DMS53 treated with DMSO at 0.1 percent for 48 hours (cell line): ENCODE data around the gene LRP10.
"Not testable (repeated sequence)": the region's sequence is repeated elsewhere in the genome, so short reads cannot be mapped to it uniquely, and the experiment has no call there.

Experiments used
- DNase-seq: peaks from one replicate; lab custom pipeline; 2025; ENCODE audit not compliant: unreplicated experiment; lab: John Stamatoyannopoulos, UW

LRP10 gene

DNA sequence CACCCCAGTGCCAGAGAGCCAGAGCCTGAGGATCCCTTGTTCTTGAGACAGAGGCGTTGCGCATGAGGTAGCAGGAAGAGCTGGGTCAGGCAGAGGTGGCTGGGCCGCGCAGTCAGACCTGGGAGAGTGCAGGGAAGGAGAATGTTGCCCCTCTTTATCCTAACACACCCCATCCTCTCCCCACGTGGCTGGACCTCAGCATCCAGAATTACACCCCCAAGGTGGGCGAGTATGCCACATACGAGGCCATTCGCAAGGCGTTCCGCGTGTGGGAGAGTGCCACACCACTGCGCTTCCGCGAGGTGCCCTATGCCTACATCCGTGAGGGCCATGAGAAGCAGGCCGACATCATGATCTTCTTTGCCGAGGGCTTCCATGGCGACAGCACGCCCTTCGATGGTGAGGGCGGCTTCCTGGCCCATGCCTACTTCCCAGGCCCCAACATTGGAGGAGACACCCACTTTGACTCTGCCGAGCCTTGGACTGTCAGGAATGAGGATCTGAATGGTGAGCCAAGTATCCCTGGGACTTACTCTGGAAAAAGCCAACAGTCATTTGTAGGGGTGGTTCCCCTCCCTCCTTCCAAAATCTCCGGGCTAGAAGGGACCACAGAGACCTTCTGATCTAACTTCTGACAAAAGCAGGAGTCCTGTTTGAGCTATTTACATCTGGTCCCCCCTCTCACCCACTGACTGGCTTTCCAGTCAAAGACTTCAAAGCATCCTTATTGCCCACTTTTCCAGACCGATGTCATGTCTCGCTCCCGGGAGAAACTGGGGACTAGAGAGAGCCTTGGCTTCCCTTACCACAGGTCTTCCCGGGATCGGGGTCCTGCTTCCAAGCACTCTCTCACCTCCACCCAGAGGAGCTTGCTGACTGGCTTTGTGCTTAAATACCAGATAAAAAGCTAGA is 29.1 kb upstream of the LRP10 start:
- DNase-seq, result no peak

DNA sequence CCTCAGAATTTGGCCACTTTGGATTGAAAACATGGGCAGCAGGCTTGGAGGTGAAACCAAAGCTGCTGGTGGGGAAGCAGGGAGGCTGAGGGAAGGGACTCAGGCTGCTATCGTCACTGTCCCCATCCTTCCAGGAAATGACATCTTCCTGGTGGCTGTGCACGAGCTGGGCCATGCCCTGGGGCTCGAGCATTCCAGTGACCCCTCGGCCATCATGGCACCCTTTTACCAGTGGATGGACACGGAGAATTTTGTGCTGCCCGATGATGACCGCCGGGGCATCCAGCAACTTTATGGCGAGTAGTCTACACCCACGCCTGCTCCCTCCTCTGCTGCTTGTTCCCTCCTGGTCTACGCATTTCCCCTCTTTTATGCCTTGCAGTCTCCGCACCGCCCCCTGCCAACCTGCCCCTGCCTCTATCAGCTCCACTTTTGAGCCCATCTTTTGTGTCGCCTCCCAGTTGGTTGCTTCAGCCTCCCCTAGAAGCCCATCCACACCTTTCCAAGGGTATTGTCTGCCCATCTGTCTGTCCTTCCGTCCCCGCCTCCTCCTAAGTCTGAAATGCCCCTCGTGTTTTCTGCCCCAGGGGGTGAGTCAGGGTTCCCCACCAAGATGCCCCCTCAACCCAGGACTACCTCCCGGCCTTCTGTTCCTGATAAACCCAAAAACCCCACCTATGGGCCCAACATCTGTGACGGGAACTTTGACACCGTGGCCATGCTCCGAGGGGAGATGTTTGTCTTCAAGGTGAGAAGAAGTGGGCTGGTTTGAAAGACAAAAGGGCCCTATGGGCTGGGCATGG is 28.2 kb upstream of the LRP10 start:
- no peak for DNase-seq

DNA sequence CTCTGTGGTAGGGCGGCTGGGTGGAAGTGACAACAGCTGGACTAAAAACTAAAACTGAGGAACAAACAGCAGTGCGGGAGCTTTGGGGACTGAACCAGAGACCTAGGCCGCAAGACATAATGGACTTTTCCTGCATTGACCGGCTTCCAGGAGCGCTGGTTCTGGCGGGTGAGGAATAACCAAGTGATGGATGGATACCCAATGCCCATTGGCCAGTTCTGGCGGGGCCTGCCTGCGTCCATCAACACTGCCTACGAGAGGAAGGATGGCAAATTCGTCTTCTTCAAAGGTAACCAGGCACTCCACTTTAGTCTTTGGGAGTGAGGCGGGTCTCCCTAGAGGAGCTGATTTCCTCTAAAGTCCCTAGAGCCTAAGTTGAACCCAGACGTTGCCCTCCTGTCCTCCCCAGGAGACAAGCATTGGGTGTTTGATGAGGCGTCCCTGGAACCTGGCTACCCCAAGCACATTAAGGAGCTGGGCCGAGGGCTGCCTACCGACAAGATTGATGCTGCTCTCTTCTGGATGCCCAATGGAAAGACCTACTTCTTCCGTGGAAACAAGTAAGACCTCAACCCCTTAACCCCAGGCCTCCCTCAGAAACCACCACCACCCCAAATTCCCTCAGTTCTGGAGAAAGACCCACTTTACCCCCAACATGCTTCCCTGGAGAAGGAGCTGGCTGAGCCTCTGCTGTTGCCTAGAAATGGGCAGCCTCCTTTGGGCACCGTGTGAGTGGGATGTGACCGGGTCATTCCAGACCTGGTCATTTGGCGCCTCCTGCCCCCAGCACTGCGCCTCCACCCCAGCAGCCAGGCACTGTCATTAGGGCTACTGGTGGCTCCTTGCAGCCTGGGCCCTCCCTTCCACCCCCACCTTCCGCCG is 27.1 kb upstream of the LRP10 start:
- no peak for DNase-seq

DNA sequence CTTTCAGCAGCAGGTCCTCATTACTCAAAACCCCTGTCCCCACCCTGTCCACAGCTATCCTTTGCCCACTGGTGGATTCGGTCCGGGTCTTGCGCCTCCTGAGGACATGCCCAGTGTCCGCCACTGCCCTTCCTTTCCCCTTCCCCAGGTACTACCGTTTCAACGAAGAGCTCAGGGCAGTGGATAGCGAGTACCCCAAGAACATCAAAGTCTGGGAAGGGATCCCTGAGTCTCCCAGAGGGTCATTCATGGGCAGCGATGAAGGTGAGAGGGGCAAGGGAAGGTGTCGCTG is 26.5 kb upstream of the LRP10 start:
- no peak for DNase-seq

DNA sequence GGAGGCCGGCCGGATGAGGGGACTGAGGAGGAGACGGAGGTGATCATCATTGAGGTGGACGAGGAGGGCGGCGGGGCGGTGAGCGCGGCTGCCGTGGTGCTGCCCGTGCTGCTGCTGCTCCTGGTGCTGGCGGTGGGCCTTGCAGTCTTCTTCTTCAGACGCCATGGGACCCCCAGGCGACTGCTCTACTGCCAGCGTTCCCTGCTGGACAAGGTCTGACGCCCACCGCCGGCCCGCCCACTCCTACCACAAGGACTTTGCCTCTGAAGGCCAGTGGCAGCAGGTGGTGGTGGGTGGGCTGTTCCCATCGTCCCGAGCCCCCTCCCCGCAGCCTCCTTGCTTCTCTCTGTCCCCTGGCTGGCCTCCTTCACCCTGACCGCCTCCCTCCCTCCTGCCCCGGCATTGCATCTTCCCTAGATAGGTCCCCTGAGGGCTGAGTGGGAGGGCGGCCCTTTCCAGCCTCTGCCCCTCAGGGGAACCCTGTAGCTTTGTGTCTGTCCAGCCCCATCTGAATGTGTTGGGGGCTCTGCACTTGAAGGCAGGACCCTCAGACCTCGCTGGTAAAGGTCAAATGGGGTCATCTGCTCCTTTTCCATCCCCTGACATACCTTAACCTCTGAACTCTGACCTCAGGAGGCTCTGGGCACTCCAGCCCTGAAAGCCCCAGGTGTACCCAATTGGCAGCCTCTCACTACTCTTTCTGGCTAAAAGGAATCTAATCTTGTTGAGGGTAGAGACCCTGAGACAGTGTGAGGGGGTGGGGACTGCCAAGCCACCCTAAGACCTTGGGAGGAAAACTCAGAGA is 25.5 kb upstream of the LRP10 start:
- DNase-seq, result no peak

DNA sequence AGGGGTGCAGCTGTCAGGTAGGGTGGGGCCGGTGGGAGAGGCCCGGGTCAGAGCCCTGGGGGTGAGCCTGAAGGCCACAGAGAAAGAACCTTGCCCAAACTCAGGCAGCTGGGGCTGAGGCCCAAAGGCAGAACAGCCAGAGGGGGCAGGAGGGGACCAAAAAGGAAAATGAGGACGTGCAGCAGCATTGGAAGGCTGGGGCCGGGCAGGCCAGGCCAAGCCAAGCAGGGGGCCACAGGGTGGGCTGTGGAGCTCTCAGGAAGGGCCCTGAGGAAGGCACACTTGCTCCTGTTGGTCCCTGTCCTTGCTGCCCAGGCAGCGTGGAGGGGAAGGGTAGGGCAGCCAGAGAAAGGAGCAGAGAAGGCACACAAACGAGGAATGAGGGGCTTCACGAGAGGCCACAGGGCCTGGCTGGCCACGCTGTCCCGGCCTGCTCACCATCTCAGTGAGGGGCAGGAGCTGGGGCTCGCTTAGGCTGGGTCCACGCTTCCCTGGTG is 24.7 kb upstream of the LRP10 start:
- no peak for DNase-seq

DNA sequence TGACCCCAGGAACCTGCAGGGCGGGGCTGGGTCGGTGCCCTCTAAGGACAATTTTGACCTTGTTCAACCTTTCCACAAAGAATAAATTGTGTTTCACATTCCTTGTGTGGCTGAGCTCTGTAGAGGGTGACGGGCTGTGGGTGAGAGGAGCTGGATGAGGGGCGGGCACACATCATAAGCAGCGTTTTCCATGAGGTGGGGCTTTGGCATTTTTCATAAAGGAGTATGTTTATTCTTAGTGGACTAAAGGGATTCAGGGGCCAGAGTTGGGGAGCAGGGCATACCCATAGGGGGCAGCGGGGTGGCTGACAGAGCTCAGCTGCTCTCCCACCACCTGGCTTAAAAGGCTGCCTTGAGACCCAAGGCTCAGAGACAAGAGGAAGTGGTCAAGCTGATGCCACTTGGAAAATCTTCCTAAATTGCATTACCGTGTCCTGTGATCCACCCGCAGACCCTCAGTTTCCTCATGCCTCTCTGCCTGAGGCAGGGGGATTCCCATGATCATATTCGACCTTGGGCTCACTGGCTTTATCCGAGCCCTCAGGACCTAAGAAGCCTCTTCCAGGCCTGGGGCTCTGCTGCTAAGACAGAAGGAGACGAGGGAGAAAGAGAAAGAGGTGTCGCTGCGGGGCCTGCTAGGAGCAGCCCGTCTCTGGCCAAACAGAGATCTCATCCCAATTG is 23.7 kb upstream of the LRP10 start:
- DNase-seq, result no peak

DNA sequence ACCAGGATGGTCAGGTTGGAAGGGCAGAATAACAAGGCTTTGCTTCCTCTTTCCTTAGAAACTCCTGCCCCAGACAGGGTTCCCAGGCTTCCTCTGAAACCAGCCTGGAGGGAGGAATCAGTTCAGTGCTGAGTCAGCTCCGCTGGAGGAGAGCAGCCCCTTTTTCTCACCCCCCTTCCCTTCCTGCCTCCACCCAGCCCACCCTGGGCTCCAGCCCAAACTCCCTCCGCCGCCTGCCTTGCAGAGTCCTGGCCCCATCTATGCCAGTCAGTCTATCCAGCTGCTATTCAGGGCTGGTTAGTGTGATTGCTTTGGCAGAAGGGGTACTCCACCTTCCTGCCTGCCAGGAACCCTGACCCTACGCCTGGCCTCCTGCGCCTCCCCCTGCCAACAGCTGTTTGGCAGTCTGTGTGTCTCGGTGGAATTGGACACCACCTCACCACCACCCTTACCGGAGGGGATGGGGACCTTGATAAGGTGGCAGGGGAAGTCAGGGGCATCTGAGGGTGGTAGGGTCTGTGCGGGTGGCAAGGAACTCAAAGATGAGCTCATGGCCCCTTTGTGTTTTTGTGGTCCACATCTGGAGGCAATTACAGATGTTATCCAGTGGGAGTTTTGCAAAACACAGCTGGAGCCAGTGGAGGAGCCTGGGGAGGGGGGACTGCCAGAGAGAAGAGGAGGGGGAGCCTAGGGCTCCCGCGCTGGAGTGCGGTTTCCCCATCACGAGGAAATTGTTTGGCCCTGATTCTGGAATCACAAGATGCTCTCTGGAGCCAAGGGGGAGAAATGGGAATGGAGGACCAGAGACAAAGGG is 23.0 kb upstream of the LRP10 start:
- no peak for DNase-seq

DNA sequence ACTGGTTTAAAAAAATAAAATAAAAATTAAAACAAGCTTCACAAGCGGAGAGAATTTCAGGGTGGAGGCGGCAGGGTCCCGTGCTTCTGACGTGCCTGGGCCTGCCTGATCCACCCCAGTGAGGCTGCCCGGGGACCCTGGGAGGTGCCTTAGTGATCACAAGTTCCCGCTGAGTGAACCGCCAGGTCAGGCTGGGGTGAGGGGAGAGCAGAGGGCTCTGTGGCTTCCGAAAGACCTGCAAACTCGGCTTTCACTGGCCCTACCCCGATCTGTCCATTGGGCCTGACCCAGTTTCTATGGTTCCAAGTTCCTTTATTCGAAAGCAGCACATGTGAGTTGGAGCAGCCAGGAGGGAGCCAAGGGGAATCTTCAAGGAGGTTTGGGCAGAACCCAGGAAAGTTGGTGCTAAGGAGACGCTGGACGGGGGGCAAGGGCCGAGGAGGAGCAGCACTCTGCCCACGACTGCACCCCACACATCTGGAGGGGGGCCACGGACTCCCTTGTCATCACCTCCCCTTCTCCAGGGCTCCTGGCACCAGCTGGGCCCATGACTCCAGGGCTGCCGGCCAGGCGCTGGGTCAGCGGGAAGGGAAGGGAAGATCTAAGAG is 22.2 kb upstream of the LRP10 start:
- DNase-seq, result no peak

DNA sequence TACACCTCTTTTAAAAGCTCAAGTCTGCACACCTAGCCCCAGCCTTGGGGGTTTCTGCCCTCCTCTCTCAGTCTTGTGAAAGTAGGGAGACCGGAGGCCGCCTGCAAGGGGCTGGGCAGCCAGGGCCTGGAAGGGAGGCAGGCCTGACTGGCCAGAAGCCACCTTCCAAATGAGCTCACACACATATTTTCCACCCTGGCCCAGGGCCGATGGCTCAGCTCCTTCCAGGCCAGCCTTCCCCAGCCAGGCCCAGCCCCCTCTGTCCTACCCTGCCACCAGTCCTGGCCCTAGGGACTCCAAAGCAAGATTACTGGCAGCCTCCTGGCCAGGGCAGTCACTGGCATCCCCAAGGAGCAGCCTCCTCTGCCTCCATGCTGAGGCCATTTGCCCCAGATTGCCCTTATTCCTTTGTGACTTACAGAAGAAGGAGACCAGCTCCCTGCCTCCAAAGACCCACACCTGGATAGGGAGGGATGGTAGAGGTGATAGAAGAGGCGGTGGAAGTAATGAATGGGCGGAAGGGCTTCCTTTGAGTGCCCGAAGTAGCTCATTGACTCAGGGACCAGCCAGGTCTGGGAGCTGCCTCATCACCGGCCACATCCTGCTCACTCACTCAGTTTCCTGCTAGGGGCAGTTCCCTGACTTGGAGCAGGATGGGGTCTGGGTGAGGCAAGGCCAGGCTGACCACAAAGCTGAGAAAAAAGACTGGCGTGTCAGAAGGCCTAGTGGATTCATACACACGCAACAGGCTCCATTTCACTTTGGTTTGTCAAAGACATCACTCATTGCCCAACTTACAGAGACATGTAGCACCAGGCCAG is 20.4 kb upstream of the LRP10 start:
- no peak for DNase-seq

DNA sequence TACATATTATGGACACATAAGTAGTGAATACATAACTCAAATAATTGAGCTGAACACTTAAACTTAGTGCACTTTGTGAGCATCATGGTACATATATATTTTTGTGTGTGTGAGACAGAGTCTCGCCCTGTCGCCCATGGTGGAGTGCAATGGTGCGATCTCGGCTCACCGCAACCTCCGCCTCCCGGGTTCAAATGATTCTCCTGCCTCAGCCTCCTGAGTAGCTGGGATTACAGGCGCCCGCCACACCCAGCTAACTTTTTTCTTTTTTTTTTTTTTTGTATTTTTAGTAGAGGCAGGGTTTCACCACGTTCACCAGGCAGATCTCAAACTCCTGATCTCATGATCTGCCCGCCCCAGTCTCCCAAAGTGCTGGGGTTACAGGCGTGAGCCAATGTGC is 19.4 kb upstream of the LRP10 start:
- DNase-seq, result not testable (repeated sequence)

DNA sequence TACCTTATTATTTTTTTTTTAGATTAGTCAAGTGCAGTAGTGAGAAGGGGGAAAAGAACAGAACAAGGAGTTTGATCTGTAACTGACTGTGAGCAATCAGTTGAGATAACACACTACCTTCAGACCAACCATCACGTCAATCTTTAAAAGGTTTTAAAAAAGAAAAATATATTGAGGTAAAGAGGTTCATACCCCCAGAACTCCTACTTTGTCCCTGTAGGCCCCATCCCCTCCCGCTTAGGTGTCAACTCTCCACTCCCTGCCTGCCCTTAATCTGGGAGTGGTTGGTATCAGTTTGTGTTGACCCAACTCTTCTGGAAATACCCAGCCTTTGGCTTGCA is 19.0 kb upstream of the LRP10 start:
- DNase-seq, result no peak

DNA sequence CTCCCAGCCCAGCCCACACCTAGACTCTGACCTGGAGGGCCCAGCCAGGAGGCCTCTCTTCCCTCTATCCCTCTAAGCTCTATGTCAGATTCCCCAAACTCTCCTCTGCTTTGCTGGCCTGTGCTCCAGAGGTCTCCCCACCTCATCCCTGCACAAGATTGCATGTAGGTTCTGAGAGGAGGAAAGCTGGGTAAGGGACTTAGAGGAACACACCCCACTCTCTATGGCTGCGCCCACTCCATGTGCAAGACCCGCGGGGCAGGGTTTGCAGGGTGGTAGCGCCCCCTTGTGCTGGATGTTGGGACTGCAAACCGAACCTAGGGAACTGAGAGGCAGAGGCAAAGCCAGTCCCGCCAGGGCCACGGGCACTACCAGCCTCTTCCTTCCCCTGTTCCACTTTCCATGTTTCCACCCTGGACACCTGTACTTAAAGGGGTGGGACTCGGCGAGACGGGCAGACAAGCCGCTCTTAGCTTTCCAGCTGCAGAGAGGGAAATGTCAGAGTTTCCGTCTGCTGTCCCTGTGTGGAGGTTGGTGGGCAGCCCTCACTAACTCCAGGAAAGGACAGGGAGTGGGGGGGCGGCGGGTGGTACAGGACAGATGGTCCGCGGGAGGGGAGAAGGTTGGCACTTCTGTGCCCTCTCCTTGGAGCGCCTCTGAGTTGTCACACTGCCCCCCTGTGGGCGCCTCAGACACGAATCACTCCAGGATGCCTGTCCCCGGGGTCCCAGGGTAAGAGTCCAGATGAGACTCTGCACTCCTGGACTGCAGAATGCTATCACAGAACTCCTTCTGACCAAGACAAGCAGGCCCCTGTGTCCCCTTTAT is 18.4 kb upstream of the LRP10 start:
- peak; percentile 57 for DNase-seq

DNA sequence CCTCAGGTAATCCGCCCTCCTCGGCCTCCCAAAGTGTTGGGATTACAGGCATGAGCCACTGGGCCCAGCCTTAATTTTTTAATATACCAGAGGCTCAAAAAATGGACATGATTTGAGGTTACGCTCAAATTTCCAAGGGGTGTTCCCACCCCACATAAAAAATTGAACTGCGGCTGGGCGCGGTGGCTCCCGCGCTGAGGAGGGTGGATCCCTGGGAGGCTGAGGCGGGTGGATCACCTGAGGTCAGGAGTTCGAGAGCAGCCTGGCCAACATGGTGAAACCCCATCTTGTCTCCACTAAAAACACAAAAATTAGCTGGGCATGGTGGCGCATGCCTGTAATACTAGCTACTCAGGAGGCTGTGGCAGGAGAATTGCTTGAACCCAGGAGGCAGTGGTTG is 17.2 kb upstream of the LRP10 start:
- not testable (repeated sequence) for DNase-seq

DNA sequence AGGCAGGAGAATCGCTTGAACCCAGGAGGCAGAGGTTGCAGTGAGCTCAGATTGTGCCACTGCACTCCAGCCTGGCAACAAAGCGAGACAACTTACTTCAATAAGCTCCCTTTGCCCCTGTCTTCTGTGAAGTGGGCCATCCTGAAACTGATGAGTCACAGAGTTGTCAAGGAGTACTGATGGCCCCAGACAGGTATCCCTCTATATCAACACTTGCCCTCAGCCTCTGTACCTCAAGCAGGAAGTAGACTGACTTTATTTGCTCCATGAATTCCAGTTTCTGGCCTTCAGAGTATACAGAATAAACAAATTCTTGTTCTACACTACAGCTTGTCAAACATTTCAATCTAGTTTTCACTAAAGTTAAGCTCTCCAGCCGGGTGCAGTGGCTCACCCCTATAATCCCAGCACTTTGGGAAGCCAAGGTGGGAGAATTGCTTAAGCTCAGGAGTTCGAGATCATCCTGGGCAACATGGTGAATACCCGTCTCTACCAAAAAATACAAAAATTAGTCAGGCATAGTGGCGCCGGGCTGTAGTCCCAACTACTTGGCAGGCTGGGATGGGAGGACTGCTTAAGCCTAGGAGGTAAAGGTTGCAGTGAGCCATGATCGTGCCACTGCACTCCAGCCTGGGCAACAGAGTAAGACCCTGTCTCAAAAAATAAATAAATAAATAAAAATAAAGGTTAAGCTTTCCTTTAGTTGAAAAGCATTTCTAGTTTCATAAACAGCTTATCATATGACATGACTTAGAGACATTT is 16.4 kb upstream of the LRP10 start:
- peak; percentile 88 for DNase-seq

DNA sequence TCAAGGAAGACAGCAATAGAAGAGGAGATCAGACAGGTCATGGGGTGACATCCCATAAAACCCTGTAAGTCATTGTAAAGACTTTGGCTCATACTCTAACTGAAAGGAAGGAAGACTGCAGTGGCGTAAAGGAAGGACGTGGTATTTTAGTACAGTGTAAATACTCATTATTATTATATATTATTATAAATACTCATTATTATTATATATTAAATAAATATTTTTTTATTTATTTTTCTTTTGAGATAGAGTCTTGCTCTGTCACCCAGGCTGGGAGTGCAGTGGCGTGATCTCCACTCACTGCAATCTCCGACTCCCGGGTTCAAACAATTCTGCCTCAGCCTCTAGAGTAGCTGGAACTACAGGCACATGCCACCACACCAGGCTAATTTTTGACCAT is 15.1 kb upstream of the LRP10 start:
- DNase-seq, result no peak
